LNCaP clone FGC (cell line): ENCODE measurements around the gene CRELD2.
A peak's percentile ranks its signal among the peaks of the same experiment; 100 is the strongest.
"Not testable (repeated sequence)": the region's sequence is repeated elsewhere in the genome, so short reads cannot be mapped to it uniquely, and the experiment has no call there.

Source experiments
- DNase-seq: peaks from one replicate; pipeline ENCODE4 v3.0.0-alpha.2; 2011; ENCODE audit warnings: low read depth
- H3K4me3 ChIP-seq: 2 replicates; pipeline ENCODE4 v1.5.1; 2011; ENCODE audit warnings: mild to moderate bottlenecking, low read depth, low read length, control low read depth
- TF ChIP-seq, protein P1 (sequence below): IDR thresholded peaks from 2 replicates; pipeline ENCODE4 v1.5.1; 2012; ENCODE audit warnings: mild to moderate bottlenecking; ENCODE audit not compliant: control insufficient read depth, insufficient read depth; ENCODE audit errors: extremely low read depth

The CRELD2 gene

DNA sequence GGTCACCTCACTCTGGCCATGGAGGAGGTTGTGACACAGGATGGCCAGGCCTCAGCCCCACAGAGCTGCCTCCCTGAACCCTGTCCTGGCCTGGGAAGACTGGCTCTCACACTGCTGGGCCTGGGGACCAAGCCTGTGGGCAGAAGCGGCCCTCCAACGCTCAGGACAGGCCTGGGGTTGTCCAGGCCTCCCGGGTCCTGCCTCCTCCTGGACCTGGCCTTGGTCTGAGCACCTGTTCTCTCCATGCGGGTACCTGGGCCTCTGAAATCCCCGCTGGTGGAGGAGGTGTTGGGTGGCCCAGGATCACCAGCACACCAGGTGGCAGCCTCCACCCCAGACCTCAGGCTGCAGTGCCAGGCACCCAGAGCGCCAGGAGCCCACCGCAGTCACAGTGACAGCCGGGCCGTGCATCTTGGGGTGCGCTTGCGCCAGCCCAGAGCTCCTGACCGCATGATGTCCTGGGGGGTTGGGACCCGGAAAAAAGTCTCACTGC, 26.0 kb downstream of the CRELD2 start:
- TF ChIP-seq, protein P1, sequence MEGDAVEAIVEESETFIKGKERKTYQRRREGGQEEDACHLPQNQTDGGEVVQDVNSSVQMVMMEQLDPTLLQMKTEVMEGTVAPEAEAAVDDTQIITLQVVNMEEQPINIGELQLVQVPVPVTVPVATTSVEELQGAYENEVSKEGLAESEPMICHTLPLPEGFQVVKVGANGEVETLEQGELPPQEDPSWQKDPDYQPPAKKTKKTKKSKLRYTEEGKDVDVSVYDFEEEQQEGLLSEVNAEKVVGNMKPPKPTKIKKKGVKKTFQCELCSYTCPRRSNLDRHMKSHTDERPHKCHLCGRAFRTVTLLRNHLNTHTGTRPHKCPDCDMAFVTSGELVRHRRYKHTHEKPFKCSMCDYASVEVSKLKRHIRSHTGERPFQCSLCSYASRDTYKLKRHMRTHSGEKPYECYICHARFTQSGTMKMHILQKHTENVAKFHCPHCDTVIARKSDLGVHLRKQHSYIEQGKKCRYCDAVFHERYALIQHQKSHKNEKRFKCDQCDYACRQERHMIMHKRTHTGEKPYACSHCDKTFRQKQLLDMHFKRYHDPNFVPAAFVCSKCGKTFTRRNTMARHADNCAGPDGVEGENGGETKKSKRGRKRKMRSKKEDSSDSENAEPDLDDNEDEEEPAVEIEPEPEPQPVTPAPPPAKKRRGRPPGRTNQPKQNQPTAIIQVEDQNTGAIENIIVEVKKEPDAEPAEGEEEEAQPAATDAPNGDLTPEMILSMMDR = no peak
- H3K4me3 ChIP-seq = no peak overlapping the region
- DNase-seq = no peak

DNA sequence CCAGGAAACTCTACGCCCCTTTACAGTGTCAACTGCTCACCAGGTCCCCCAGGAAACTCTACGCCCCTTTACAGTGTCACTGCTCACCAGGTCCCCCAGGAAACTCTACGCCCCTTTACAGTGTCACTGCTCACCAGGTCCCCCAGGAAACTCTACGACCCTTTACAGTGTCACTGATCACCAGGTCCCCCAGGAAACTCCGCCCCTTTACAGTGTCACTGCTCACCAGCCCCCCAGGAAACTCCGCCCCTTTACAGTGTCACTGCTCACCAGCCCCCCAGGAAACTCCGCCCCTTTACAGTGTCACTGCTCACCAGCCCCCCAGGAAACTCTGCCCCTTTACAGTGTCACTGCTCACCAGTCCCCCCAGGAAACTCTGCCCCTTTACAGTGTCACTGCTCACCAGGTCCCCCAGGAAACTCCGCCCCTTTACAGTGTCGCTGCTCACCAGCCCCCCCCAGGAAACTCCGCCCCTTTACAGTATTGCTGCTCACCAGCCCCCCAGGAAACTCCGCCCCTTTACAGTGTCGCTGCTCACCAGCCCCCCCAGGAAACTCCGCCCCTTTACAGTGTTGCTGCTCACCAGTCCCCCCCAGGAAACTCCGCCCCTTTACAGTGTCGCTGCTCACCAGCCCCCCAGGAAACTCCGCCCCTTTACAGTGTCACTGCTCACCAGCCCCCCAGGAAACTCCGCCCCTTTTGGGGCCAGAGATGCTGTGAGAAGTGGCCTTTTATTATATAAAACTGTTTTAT, 26.8 kb downstream of the CRELD2 start:
- H3K4me3 ChIP-seq, DNase-seq: not testable (repeated sequence)

DNA sequence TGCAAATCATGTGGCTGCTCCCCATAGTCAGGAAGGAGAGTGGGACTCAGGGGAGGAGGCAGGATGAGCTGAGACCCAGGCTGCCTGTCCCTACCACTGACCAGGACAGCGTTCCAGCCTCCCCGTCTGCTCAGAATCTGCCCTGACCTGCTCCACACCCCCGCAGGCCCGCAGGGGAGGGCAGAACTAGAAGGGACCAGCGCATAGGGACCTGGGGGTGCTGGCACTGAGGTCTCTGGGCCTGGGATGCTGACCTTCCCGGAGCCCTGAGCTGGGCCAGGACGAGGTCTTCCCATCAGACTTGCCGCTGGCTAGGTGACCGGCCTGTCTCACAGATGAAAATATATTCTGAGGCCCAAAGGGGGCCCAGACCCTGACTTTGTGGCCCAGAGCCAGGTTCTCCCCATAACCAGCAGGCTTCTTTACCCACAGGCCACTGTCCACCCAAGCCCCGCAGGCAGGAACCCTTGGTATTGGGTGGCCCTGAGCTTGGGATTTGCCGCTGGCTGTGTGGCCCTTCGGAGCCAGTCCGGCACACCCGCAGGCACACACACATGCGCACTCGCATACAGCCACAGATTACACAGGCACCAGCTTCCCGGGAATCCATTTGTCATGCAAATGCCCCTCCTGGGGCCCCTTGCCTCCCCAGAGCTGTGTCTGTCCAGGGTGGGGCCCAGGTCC, 28.3 kb downstream of the CRELD2 start:
- H3K4me3 ChIP-seq = no peak overlapping the region
- DNase-seq = no peak
- TF ChIP-seq, protein P1 = no peak

DNA sequence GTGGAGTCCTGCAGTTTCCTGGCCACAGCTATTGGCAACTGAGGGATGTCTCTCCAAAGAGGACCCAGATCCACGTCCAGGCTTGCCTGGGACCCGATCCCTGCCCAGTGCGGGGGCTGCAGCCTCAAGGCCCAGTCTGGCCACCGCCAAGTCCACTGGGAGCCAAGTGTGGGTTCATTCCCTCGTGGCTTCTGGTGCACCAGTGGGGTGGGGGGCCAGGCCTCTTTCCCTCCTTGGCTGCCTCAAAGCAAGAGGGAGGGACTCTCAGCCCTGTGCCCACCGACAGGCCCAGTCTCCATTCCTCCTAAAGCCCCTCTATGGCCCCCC, 28.8 kb downstream of the CRELD2 start:
- no peak overlapping the region for H3K4me3 ChIP-seq
- DNase-seq = no peak
- TF ChIP-seq, protein P1 = no peak

DNA sequence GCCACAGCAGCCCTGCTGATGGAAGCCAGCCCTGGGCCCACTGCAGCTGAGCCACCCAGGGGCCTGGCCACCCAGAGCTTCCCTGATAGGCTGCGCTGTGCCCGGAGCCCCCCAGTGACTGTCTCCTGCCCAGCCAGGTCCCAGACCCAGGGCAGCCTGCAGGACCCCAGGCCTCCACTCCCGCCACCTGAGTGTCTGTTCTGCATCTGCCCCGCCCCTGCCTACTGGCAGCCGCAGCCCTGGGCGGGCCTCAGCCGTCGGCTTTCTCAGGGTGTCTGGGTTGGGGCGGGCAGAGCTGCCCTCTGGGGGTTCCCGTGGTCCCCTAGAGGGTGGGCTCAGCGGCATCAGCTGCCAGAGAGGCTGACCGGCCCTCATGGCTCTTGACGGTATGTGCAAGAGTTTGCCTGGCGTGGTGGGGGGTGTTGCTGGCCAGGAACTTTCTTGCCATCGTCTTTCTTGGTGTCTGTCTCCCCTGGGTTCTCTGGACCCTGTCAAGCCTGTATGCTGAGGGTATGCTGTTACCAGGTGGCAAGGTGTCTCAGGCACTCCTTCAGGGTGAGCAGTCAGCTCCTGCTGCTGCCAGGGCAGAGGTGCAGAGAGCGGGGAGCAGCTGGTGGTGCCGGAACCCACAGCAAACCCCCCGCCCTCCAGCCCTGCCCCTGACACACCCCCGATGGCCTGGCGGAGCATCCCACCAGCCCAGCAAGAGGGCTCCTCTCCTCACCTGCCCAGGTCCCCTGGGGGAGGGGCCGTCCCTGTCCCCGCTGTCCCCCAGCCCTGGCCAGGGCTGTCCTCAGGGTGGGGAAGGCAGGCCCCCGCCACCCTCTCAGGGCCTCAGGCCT, 29.9 kb downstream of the CRELD2 start:
- DNase-seq = no peak
- peak overlapping the region; percentile 30 for H3K4me3 ChIP-seq
- TF ChIP-seq, protein P1 = no peak

DNA sequence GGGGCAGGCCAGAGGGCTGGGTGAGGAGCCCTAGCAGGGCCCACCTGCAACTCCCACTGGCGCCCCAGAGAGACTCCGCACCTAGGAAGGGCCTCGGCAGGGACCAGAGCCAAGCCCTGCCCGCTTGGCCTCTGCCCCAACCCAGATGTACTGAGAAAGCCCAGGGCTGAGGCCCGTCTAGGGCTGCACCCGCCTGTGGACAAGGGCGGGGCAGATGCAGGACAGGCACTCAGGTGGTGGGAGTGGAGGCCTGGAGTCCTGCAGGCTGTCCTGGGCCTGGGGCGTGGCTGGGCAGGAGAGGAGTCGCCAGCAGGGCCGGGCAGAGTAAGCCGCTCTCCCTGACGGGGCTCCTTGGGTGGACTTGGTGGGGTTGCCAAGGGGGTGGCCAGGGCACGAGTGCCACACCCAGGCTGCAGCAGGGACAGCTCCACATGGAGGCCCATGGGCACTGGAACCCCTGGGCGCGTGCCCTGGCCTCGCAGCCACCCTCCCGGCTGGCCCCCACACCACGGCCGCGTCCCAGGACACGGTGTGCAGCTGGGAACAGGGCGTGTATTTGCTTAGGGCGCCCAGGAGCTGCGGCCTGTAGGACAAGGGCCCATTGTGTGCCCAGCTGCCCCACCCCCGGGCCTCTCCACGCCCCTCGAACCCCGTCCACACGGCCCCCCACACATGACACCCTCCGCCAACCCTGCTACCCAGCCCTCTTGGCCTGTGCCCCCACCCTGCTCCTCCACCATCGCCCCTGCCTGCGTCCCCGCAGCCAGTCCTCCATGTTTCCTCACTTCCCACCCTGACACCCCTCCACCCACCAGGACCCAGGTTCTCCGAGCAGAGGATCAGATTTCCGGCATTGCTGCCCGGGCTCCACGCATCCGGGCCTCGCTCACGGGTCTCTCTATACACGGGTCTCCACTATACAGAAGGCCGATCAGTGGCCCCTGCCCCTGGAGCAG, 30.8 kb downstream of the CRELD2 start:
- peak overlapping the region; percentile 30 for H3K4me3 ChIP-seq
- peak; percentile 91 for DNase-seq
- TF ChIP-seq, protein P1 = no peak
